ENCODE measurements around the gene EXOC4.

Gene EXOC4

GRCh38 chr7:133545618-133546017 is 292.7 kb downstream of the EXOC4 start:
- Histone ChIP-seq H3K4me3 (ENCODE audit: low read length) (no peak overlapping the region), H3K36me3 (ENCODE audit: control insufficient read depth, low read length) (no peaks in the 10 kb centered on the region), H4K20me1 (ENCODE audit: control insufficient read depth, insufficient read depth, low read depth, low read length) (no peaks in the 10 kb centered on the region), H3K4me1 (ENCODE audit: control insufficient read depth, low read length) (no peaks in the 10 kb centered on the region), H3K9me2 (replicated peaks; ENCODE audit: control insufficient read depth, low read length) (no peaks in the 10 kb centered on the region), H3K27me3 (ENCODE audit: control insufficient read depth, low read length) (no peaks in the 10 kb centered on the region), H3K4me2 (ENCODE audit: low read length) (no peak overlapping the region), H3K79me2 (ENCODE audit: control insufficient read depth, low read length) (no peaks in the 10 kb centered on the region), H3F3A (ENCODE audit: control insufficient read depth, insufficient read depth) (no peaks in the 10 kb centered on the region), H3K27ac (ENCODE audit: low read depth, low read length) (no peak overlapping the region), H3K9me3 (ENCODE audit: control insufficient read depth, insufficient read depth, low read length) (no peaks in the 10 kb centered on the region)
- TF ChIP-seq CTCF (IDR thresholded peaks at IDR 0.05; ENCODE audit: low read depth, low read length, poor library complexity, severe bottlenecking) (no peak), EZH2phosphoT487 (IDR thresholded peaks at IDR 0.05; ENCODE audit: borderline replicate concordance, low read length) (no peak)

- H4K20me1 ChIP-seq (ENCODE audit: control insufficient read depth, insufficient read depth, low read depth, low read length), result no peaks in the 10 kb centered on the region
- no peaks in the 10 kb centered on the region for H3K36me3 ChIP-seq (ENCODE audit: control insufficient read depth, low read length)
- no peaks in the 10 kb centered on the region for H3K27me3 ChIP-seq (ENCODE audit: control insufficient read depth, low read length)
- no peaks in the 10 kb centered on the region for H3F3A ChIP-seq (ENCODE audit: control insufficient read depth, insufficient read depth)
- no peak overlapping the region for H3K4me2 ChIP-seq (ENCODE audit: low read length)
- no peaks in the 10 kb centered on the region for H3K79me2 ChIP-seq (ENCODE audit: control insufficient read depth, low read length)
- H3K9me2 ChIP-seq (replicated peaks; ENCODE audit: control insufficient read depth, low read length), result no peaks in the 10 kb centered on the region
- H3K4me3 ChIP-seq (ENCODE audit: low read length), result no peak overlapping the region
- no peaks in the 10 kb centered on the region for H3K4me1 ChIP-seq (ENCODE audit: control insufficient read depth, low read length)
- no peak overlapping the region for H3K27ac ChIP-seq (ENCODE audit: low read depth, low read length)
- no peaks in the 10 kb centered on the region for H3K9me3 ChIP-seq (ENCODE audit: control insufficient read depth, insufficient read depth, low read length)
- TF ChIP-seq EZH2phosphoT487 (IDR thresholded peaks at IDR 0.05; ENCODE audit: borderline replicate concordance, low read length), result no peak
- no peak for TF ChIP-seq CTCF (IDR thresholded peaks at IDR 0.05; ENCODE audit: low read depth, low read length, poor library complexity, severe bottlenecking)
These were observed 295.1 kb downstream of the EXOC4 start for GRCh38 chr7:133547981-133548380.

GRCh38 chr7:133549633-133550032 is 296.8 kb downstream of the EXOC4 start:
- Histone ChIP-seq H3K79me2 (ENCODE audit: control insufficient read depth, low read length) (no peaks in the 10 kb centered on the region), H3K27me3 (ENCODE audit: control insufficient read depth, low read length) (no peaks in the 10 kb centered on the region), H3K27ac (ENCODE audit: low read depth, low read length) (no peak overlapping the region), H3K9me3 (ENCODE audit: control insufficient read depth, insufficient read depth, low read length) (no peaks in the 10 kb centered on the region), H4K20me1 (ENCODE audit: control insufficient read depth, insufficient read depth, low read depth, low read length) (no peaks in the 10 kb centered on the region), H3K4me1 (ENCODE audit: control insufficient read depth, low read length) (no peaks in the 10 kb centered on the region), H3K4me3 (ENCODE audit: low read length) (no peak overlapping the region), H3K9me2 (replicated peaks; ENCODE audit: control insufficient read depth, low read length) (no peaks in the 10 kb centered on the region), H3F3A (ENCODE audit: control insufficient read depth, insufficient read depth) (no peaks in the 10 kb centered on the region), H3K4me2 (ENCODE audit: low read length) (no peak overlapping the region), H3K36me3 (ENCODE audit: control insufficient read depth, low read length) (no peaks in the 10 kb centered on the region)
- no peak for TF ChIP-seq CTCF (IDR thresholded peaks at IDR 0.05; ENCODE audit: low read depth, low read length, poor library complexity, severe bottlenecking)
- no peak for TF ChIP-seq EZH2phosphoT487 (IDR thresholded peaks at IDR 0.05; ENCODE audit: borderline replicate concordance, low read length)

- Histone ChIP-seq H3K4me1 (ENCODE audit: control insufficient read depth, low read length) (no peaks in the 10 kb centered on the region), H3K79me2 (ENCODE audit: control insufficient read depth, low read length) (no peaks in the 10 kb centered on the region), H3K9me2 (replicated peaks; ENCODE audit: control insufficient read depth, low read length) (no peaks in the 10 kb centered on the region), H3K9me3 (ENCODE audit: control insufficient read depth, insufficient read depth, low read length) (no peaks in the 10 kb centered on the region), H4K20me1 (ENCODE audit: control insufficient read depth, insufficient read depth, low read depth, low read length) (no peaks in the 10 kb centered on the region), H3F3A (ENCODE audit: control insufficient read depth, insufficient read depth) (no peaks in the 10 kb centered on the region), H3K4me3 (ENCODE audit: low read length) (no peak overlapping the region), H3K27ac (ENCODE audit: low read depth, low read length) (no peak overlapping the region), H3K36me3 (ENCODE audit: control insufficient read depth, low read length) (no peaks in the 10 kb centered on the region), H3K27me3 (ENCODE audit: control insufficient read depth, low read length) (no peaks in the 10 kb centered on the region), H3K4me2 (ENCODE audit: low read length) (no peak overlapping the region)
- no peak for TF ChIP-seq CTCF (IDR thresholded peaks at IDR 0.05; ENCODE audit: low read depth, low read length, poor library complexity, severe bottlenecking)
- no peak for TF ChIP-seq EZH2phosphoT487 (IDR thresholded peaks at IDR 0.05; ENCODE audit: borderline replicate concordance, low read length)
These were observed 297.3 kb downstream of the EXOC4 start for GRCh38 chr7:133550145-133550544.

Measured in DOHH2 (cell line).